HepG2 (cell line): ENCODE measurements around the gene CARMIL1. TPM values are rescaled to one million over a fixed set of nuclear protein-coding genes. Genes with fewer than 3 reads are reported as not detected.

Experiments
- ATAC-seq: fragments of 200-7000 bp; cut with Tn5 transposase; 3 replicates; pipeline ENCODE4 v1.9.1; 2020; ENCODE audit warnings: mild to moderate bottlenecking, moderate library complexity
- BruUV-seq: library from RNA; stranded (reverse); fragments of 400-500 nt; replicated peaks from 2 replicates; lab custom pipeline; 2021; lab: Mats Ljungman, UMichigan
- CTCF ChIA-PET: fragments of 300-600 bp; formaldehyde crosslinking; extraction: SDS; loops from one replicate; lab custom pipeline; 2021; ENCODE audit warnings: low total read pairs, inconsistent platforms, low intra/inter-chr PET ratio; lab: Yijun Ruan, JAX
- POLR2A ChIA-PET: fragments of 350-600 bp; sonication (Branson Sonifier 250); formaldehyde crosslinking; loops from one replicate; lab custom pipeline; 2020; ENCODE audit warnings: antibody characterized with exemption, inconsistent platforms; lab: Yijun Ruan, JAX
- DNase-seq: peaks from one replicate; pipeline ENCODE4 v3.0.0-alpha.2; 2015; ENCODE audit warnings: low spot score
- FAIRE-seq: peaks from 3 replicates; lab custom pipeline; 2011; peaks lifted over from hg19 to GRCh38; lab: Jason Lieb, UNC
- H2AFZ ChIP-seq: one replicate; pipeline ENCODE4 v1.6.1; 2011; ENCODE audit warnings: low read length, inconsistent platforms
- H3K27ac ChIP-seq: fragments of 300-600 bp; 3 replicates; pipeline ENCODE4 v1.8.0; 2011; ENCODE audit warnings: mixed run types, mild to moderate bottlenecking, mixed read lengths, low read length, inconsistent platforms; ENCODE audit not compliant: insufficient read depth; ENCODE audit errors: extremely low read length
- H3K27me3 ChIP-seq, 2 experiments: fragments of 200-600 bp in 1 of 2; 2 replicates in 1 of 2; 3 replicates in 1 of 2; pipeline versions ENCODE4 v1.6.0 to v1.8.0; 2011; ENCODE audit warnings: low read length in 2 of 2, mild to moderate bottlenecking in 2 of 2, moderate library complexity in 2 of 2, inconsistent platforms in 1 of 2; ENCODE audit not compliant: insufficient read depth in 2 of 2, control insufficient read depth in 1 of 2
- H3K36me3 ChIP-seq, 2 experiments: fragments of 200-600 bp in 1 of 2; replicated peaks in 1 of 2; 2 replicates in 1 of 2; 3 replicates in 1 of 2; pipeline versions ENCODE4 v1.5.1 to v1.8.0; 2011; ENCODE audit warnings: low read length in 2 of 2, inconsistent platforms in 1 of 2; ENCODE audit not compliant: insufficient read depth in 2 of 2, control insufficient read depth in 1 of 2
- H3K4me1 ChIP-seq: 2 replicates; pipeline ENCODE4 v1.5.1; 2012; ENCODE audit warnings: low read length, inconsistent platforms; ENCODE audit not compliant: insufficient read depth
- H3K4me2 ChIP-seq: 2 replicates; pipeline ENCODE4 v1.6.0; 2011; ENCODE audit warnings: low read depth, low read length, inconsistent platforms
- H3K4me3 ChIP-seq, 3 experiments: fragments of 200-600 bp in 1 of 3; sonication (generic), shearing (Covaris generic) in 1 of 3; replicated peaks in 1 of 3; 2 replicates each; pipeline ENCODE4 v1.5.1; 2011 to 2016; ENCODE audit warnings: low read length in 3 of 3, inconsistent platforms in 2 of 3, low read depth in 2 of 3, mild to moderate bottlenecking in 2 of 3, control low read depth in 1 of 3, mixed read lengths in 1 of 3; ENCODE audit not compliant: insufficient read depth in 1 of 3
- H3K79me2 ChIP-seq: one replicate; pipeline ENCODE4 v1.6.1; 2011; ENCODE audit warnings: low read length, inconsistent platforms; ENCODE audit not compliant: insufficient read depth
- H3K9ac ChIP-seq: 2 replicates; pipeline ENCODE4 v1.6.0; 2011; ENCODE audit warnings: mild to moderate bottlenecking, low read depth, low read length, inconsistent platforms; ENCODE audit not compliant: insufficient read depth
- H3K9me3 ChIP-seq: 2 replicates; pipeline ENCODE4 v1.5.1; 2012; ENCODE audit warnings: mild to moderate bottlenecking, low read length
- H4K20me1 ChIP-seq: 2 replicates; pipeline ENCODE4 v1.6.0; 2011; ENCODE audit warnings: inconsistent platforms, mild to moderate bottlenecking, low read length, moderate library complexity; ENCODE audit not compliant: insufficient read depth
- FLYWCH1 ChIP-seq: sonication (generic); formaldehyde crosslinking; IDR thresholded peaks from 2 replicates; pipeline ENCODE4 v1.8.1; 2023; ENCODE audit warnings: mild to moderate bottlenecking, missing genetic modification reagents
- GATAD2A ChIP-seq: IDR thresholded peaks from 2 replicates; pipeline ENCODE4 v1.6.1; 2016
- HIVEP1 ChIP-seq: sonication (generic); formaldehyde crosslinking; IDR thresholded peaks from 2 replicates; pipeline ENCODE4 v1.4.0; 2020; ENCODE audit warnings: mild to moderate bottlenecking, missing genetic modification reagents
- HOXA7 ChIP-seq: sonication (generic); formaldehyde crosslinking; IDR thresholded peaks from 2 replicates; pipeline ENCODE4 v1.8.1; 2022; ENCODE audit warnings: mild to moderate bottlenecking, missing genetic modification reagents, moderate library complexity
- JARID2 ChIP-seq: sonication (generic); formaldehyde crosslinking; IDR thresholded peaks from 2 replicates; pipeline ENCODE4 v1.8.1; 2023; ENCODE audit warnings: missing genetic modification reagents, inconsistent platforms; ENCODE audit not compliant: insufficient replicate concordance
- MLLT10 ChIP-seq: sonication (generic); formaldehyde crosslinking; IDR thresholded peaks from 2 replicates; pipeline ENCODE4 v1.4.0; 2020; ENCODE audit warnings: missing genetic modification reagents
- NFKB2 ChIP-seq: sonication (generic); formaldehyde crosslinking; IDR thresholded peaks from 2 replicates; pipeline ENCODE4 v1.4.0; 2020; ENCODE audit warnings: missing genetic modification reagents, borderline replicate concordance
- ZNF207 ChIP-seq: fragments of 450-650 bp; IDR thresholded peaks from 2 replicates; pipeline ENCODE4 v1.6.1; 2016; ENCODE audit warnings: antibody characterized with exemption, borderline replicate concordance
- ZNF335 ChIP-seq: sonication (generic); formaldehyde crosslinking; IDR thresholded peaks from 2 replicates; pipeline ENCODE4 v1.4.0; 2020; ENCODE audit warnings: missing genetic modification reagents
- ZNF766 ChIP-seq: sonication (generic); formaldehyde crosslinking; IDR thresholded peaks from 2 replicates; pipeline ENCODE4 v1.5.0; 2020; ENCODE audit warnings: missing genetic modification reagents, borderline replicate concordance
- WGBS: methylation state at CpG from one replicate; pipeline ENCODE4 v1.1.6; 2017; ENCODE audit warnings: low lambda C conversion rate; 5-methylcytosine and 5-hydroxymethylcytosine counted together
- in situ Hi-C: cut with HindIII; loops from 2 replicates; pipeline ENCODE4 v1.10.0; 2017; ENCODE audit warnings: low pct_unique_long_range_greater_than_20kb; ENCODE audit not compliant: extremely low pct_ligation_motif_present
- intact Hi-C: fragments of 100-400 bp; cut with micrococcal nuclease; formaldehyde crosslinking; loops from one replicate; pipeline ENCODE4 v1.10.0; 2022; ENCODE audit not compliant: unreplicated experiment
- polyA plus RNA-seq, 8 experiments: library from polyadenylated mRNA; depleted of rRNA in 3 of 8; stranded (reverse) in 7 of 8; unstranded in 1 of 8; fragments of >200 nt; fragmentation: Illumina TruSeq in 4 of 8; extraction: Trizol in 4 of 8; gene quantifications; 2 replicates each; pipeline versions ENCODE4 v1.2.1 to v1.2.3, GENCODE V29; 2011 to 2016; ENCODE audit warnings: low read depth in 4 of 8, missing spikeins in 1 of 8, mixed read lengths in 1 of 8; ENCODE audit not compliant: insufficient read depth in 1 of 8
- total RNA-seq, 5 experiments: library from RNA; depleted of rRNA; stranded (reverse); fragments of >200 nt; fragmentation: Illumina TruSeq; extraction: Trizol; gene quantifications; 2 replicates each; pipeline ENCODE4 v1.2.3, GENCODE V29; 2016; ENCODE audit warnings: low read depth in 1 of 5
- TF ChIP-seq, protein P1 (sequence below): IDR thresholded peaks from 2 replicates; pipeline ENCODE4 v1.6.1; 2016; ENCODE audit warnings: missing compliant biosample characterization, missing genetic modification reagents, borderline replicate concordance
- TF ChIP-seq, protein P2 (sequence below): sonication (generic); formaldehyde crosslinking; IDR thresholded peaks from 2 replicates; pipeline ENCODE4 v1.5.0; 2020; ENCODE audit warnings: mild to moderate bottlenecking, missing genetic modification reagents

The CARMIL1 gene
- total and polyA plus RNA-seq, 2 of the 13 experiments (the other 11 are each of a cell fraction or from before 2014, with no cell fraction given) = 1.8 to 2.6 TPM

DNA sequence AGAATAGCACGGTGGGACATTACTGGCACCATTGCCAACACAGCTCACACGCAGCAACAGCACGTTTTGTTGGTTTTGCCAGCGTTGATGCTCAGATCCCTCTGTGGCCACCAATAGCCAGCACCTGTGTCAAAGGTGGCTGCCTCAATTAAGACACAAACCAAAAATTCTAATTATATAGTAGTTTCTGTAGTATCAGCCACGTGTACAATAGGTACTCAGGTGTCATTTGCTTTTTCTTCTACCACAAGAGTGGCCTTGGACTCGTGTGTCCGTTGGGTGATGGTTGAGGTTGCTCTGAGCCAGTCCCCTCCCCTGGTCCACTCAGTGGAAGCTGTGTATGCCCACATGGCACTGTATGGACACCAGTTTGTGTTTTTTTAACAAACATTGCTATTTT is 105.1 kb downstream of the CARMIL1 start (continued):
- TF ChIP-seq HIVEP1 (no peak), ZNF207 (no peak), HOXA7 (no peak)

DNA sequence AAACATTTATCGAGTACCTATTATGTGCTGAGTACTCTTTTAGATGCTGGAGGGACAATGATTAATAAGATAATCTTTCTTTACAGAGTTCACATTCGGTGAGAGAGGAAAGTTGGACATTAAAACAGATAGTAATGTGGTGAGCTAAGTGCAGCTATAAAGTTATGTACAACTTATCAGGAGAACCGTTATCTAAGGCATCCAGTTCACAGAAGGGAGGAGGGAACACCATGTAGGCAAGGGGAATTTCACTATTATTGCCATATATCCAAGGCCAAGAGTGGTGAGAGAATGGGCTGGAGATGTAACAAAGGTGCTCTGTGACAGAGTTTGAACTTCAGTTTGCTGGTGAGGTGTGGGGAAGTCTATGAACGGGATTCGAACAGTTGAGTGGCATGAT is 105.8 kb downstream of the CARMIL1 start:
- Histone ChIP-seq H3K9me3 (no peaks in the 10 kb centered on the region), H3K4me1 (no peaks in the 10 kb centered on the region), H3K9ac (no peak overlapping the region), H3K4me2 (no peak overlapping the region), H2AFZ (no peak overlapping the region), H4K20me1 (no peaks in the 10 kb centered on the region), H3K36me3 (no peaks in the 10 kb centered on the region), H3K4me3 (no peak overlapping the region), H3K79me2 (no peaks in the 10 kb centered on the region), H3K27me3 (no peaks in the 10 kb centered on the region), H3K27ac (no peak overlapping the region)
- no peak for ATAC-seq
- 38% methylated on average over 5 of the region's 5 CpGs for WGBS
- ChIA-PET POLR2A (no interaction called here), CTCF (no interaction called here)
- FAIRE-seq = no peak
- no TSS peak for BruUV-seq
- DNase-seq = no peak
- in situ Hi-C loops = no loop called here
- TF ChIP-seq ZNF766 (CRISPR knock-in tag) (no peak), ZNF335 (CRISPR knock-in tag) (no peak)
- intact Hi-C loops = no loop called here

DNA sequence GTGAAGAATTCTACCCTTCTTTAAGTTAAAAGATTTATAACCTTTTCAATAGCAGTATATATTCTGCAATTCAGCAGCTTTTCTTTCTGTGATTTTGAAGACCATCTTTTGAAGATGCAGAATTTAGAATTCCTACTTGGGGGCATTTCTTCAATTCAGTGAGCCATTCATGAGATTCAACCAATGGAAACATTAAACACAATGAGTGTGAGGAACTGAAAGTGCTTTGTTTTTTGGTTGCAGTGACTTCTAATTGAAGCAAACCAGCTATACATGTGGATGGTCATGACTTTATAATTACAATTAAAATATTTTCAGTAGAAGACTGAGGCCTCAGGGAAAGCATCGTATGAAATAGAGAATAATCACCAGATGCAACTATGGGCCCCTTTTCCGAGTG is 108.3 kb downstream of the CARMIL1 start:
- no peak overlapping the region for H3K4me2 ChIP-seq
- FAIRE-seq (no peak), ATAC-seq (no peak), DNase-seq (no peak)
- no TSS peak for BruUV-seq
- H3K36me3 ChIP-seq = no peaks in the 10 kb centered on the region
- no peak overlapping the region for H3K4me3 ChIP-seq
- no peaks in the 10 kb centered on the region for H3K79me2 ChIP-seq
- no peaks in the 10 kb centered on the region for H4K20me1 ChIP-seq
- POLR2A ChIA-PET = no interaction called here
- H3K9me3 ChIP-seq = no peaks in the 10 kb centered on the region
- CTCF ChIA-PET = no interaction called here
- no peaks in the 10 kb centered on the region for H3K27me3 ChIP-seq
- H3K9ac ChIP-seq = no peak overlapping the region
- TF ChIP-seq NFKB2 (no peak), GATAD2A (CRISPR knock-in tag) (no peak), JARID2 (CRISPR knock-in tag) (no peak), FLYWCH1 (CRISPR knock-in tag) (no peak), MLLT10 (CRISPR knock-in tag) (no peak)
- TF ChIP-seq, protein P1, sequence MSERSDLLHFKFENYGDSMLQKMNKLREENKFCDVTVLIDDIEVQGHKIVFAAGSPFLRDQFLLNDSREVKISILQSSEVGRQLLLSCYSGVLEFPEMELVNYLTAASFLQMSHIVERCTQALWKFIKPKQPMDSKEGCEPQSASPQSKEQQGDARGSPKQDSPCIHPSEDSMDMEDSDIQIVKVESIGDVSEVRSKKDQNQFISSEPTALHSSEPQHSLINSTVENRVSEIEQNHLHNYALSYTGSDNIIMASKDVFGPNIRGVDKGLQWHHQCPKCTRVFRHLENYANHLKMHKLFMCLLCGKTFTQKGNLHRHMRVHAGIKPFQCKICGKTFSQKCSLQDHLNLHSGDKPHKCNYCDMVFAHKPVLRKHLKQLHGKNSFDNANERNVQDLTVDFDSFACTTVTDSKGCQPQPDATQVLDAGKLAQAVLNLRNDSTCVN (CRISPR knock-in tag) = no peak
- TF ChIP-seq, protein P2, sequence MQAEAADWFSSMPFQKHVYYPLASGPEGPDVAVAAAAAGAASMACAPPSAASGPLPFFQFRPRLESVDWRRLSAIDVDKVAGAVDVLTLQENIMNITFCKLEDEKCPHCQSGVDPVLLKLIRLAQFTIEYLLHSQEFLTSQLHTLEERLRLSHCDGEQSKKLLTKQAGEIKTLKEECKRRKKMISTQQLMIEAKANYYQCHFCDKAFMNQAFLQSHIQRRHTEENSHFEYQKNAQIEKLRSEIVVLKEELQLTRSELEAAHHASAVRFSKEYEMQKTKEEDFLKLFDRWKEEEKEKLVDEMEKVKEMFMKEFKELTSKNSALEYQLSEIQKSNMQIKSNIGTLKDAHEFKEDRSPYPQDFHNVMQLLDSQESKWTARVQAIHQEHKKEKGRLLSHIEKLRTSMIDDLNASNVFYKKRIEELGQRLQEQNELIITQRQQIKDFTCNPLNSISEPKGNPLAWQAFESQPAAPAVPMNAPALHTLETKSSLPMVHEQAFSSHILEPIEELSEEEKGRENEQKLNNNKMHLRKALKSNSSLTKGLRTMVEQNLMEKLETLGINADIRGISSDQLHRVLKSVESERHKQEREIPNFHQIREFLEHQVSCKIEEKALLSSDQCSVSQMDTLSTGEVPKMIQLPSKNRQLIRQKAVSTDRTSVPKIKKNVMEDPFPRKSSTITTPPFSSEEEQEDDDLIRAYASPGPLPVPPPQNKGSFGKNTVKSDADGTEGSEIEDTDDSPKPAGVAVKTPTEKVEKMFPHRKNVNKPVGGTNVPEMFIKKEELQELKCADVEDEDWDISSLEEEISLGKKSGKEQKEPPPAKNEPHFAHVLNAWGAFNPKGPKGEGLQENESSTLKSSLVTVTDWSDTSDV (CRISPR knock-in tag) = no peak
- H3K4me1 ChIP-seq = no peaks in the 10 kb centered on the region
- intact Hi-C loops (no loop called here), in situ Hi-C loops (no loop called here)
- 46% methylated on average over 2 of the region's 2 CpGs for WGBS
- H2AFZ ChIP-seq = no peak overlapping the region
- H3K27ac ChIP-seq = no peak overlapping the region
